ENCODE measurements around the gene MACROD2.
"Not testable (repeated sequence)": the region's sequence is repeated elsewhere in the genome, so short reads cannot be mapped to it uniquely, and the experiment has no call there.

MACROD2 gene

DNA sequence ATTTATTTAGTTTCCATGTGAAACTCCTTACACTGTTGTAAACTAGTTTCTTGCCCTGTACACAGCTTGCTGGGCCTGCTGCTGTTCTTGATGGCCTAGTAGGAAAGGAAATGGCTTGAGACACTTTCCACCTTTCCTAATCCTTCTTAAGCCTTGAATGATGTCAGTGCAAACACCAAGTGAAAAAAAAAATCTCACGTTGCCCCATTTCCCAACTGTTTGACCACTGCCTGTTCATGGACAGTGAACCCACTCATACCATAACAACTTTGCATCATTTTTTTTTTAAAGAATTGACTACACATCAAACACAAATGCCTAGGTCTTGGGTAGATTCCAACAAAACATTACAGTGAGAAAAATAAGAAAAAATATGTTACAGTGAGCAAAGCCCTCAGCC, 995.7 kb downstream of the MACROD2 start:
- no peak for DNase-seq (ENCODE audit: low read depth in 2 of 2)

DNA sequence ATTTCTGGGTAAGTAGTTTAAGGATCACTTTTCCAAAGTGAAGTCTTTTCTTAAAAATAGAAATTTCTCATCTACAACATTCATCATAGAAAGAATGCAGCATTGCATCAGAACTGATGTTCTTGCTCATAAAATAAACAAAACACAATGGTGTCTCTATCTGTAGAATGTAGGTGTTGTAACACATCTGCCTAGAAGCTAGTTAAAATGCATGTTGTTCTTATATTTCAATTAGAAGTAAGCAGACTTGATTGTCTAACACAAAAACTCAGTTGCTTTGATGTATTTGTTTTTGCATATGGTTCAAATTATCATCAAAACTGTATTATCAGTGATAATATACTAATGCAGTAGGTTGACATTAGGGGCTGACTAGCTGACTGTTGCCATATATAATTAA, 996.8 kb downstream of the MACROD2 start:
- DNase-seq (ENCODE audit: low read depth in 2 of 2), result no peak

DNA sequence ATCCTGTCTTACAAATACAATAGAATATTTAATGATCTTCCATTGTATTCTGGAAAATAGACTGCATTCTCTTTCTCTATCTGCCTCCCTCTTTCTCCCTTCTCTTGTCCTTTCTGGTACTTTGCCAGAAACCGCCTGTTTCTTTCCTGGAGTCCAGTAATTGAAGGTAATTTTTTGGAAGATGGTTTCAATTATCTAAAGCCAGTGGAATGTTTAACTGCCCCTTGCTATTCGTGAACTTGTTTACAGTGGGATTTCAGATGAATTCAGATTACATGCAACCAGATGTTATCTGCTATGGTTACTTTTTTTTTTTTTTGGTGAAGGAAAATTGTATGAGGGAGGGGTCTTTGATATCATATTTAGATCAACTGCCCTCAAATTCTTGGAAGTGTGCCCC, 997.6 kb downstream of the MACROD2 start:
- no peak for DNase-seq (ENCODE audit: low read depth in 2 of 2)

DNA sequence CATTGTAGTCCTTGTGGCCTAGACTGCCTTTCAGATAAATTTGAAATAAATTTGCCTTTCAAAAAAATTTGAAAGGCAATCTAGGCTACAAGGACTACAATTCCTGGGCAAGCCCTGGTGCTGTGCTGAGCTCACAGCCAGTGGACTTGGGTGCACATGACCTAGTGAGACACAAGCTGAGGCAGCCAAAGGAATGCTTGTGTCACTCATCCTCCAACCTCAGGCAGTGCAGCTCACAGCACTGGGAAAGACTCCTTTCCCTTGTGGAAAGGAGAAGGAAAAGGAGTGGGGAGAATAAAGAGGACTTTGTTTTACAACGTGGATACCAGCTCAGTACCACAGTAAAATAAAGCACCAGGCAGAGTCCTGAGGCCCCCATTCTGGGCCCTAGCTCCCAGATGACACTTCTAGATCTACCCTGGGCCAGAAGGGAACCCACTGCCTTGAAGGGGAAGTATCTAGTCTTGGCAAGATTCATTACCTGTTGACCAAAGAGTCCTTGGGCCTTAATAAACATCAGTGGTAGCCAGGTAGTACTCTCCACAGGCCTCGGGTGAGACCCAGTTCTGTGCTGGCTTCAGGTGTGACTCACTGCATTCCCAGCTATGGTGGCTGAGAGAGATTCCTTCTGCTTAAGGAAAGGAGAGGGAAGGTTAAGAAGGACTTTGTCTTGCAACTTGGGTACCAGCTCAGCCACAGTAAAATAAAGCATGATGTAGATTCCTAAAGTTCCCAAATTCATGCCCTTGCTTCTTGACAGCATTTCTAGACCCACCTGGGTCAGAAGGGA, 1001.8 kb downstream of the MACROD2 start:
- DNase-seq (ENCODE audit: low read depth in 2 of 2), result no peak

DNA sequence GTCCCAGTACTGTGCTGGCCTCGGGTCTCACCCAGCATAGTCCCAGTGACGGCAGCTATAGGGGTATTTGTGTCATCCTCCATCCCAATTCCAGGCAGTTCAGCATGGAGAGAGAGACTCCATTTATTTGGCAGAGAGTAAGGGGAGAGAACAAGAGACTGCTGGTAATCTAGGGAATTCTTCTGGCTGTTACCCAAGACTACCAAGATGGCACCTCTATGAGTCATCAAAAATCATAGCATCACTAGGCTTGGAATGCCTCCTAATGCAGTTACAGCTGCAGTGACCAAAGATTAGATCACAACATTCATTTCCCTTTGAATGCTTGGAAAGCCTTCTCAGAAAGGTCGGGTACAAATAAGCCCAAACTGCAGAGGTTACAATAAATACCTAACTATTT, 1002.5 kb downstream of the MACROD2 start:
- no peak for DNase-seq (ENCODE audit: low read depth in 2 of 2)

DNA sequence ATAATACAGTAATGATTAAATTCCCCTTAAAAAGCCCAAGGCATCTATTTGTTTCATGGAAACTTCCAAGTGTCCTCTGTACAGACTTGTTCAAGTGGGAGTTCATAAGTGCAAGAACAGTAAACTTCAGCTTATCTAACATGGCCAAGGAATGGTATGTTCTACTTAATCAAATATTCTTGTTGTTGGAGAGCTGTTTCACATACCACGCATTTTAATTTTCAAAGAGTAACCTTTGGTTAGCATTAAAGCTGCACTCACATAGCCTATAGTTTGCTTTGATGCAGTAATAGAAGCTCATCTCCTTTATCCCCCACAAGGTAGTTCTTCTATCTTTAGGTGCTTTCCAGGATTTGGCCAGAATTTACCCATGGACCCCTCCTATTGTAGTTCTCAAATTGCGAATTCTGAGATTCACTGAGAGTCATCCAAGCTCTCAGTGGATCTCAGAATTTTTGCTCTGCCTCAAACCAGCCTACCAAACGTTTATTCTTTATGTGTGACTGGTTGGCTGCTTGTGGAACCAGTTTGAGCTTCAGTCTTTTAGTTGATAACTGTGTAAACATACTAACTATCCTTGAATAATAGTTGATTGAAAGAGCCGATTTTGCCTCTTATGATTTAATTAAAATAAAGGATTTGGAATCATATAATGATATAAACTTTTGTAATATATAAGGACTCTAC, 1010.1 kb downstream of the MACROD2 start:
- no peak for DNase-seq (ENCODE audit: low read depth in 2 of 2)

DNA sequence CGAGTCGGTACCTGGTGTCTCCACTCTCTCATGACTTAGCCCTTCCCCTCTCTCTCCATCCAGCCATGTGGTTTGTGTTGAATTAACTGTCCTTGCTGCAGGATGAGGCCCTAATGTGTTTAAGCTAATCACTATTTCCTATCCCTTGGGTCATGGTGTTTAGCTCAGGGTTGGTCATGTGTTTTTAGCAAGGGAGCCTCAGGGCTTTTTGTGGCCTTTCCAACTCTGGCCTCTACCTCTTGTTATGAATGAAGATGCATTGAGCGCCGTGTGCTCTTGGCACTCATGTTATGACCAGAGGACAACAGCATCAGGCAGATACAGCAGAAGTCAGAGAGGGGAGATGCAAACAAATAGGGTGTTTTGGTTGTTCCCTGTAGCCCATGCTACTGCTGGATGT, 1016.3 kb downstream of the MACROD2 start:
- DNase-seq (ENCODE audit: low read depth in 2 of 2), result no peak

DNA sequence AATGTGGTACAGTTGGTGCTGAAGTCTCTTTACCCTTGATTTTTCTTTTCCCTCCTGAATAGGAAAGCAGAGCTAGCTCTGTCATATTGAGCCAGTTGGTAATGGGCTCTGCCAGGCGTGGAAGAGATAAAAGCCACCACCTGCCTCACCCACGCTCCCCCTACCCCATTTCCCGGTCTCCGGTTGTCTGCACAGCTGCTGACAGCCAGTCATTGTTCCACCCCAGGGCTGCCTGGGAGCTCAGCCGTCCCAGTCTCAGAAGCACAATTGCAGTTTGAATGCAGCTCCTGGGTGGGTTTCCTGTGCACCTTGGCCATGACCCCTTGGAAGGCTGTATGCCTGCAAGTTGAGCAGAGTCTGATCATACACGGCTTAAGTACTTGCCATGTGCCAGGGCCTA, 1017.2 kb downstream of the MACROD2 start:
- DNase-seq (ENCODE audit: low read depth in 2 of 2), result no peak

DNA sequence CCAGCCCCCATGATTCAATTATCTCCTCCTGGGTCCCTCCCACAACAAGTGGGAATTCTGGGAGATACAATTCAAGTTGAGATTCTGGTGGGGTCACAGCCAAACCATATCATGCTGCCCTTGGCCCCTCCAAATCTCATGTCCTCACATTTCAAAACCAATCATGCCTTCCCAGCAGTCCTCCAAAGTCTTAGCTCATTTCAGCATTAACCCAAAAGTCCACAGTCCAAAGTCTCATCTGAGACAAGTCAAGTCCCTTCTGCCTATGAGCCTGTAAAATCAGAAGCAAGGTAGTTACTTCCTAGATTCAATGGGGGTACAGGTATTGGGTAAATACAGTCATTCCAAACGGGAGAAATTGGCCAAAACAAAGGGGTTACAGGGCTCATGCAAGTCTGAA, 1021.6 kb downstream of the MACROD2 start:
- not testable (repeated sequence) for DNase-seq (ENCODE audit: low read depth in 2 of 2)

DNA sequence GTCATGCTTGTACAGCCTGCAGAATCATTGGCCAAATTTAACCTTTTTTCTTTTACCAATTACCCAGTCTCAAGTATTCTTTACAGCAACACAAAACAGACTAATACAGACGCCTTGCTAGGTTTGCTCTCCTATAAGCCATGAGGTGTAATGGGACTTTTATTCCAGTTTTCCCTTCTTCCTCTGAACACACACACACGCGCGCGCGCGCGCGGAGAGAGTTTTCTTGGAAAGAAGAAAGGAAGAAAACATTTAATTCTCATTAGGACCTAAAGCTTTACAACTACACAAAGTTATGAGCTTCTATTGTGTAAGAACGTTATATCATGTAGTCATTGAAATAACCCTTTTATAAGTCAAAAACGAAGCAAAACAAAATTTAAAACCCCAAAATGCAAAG, 1023.6 kb downstream of the MACROD2 start:
- no peak for DNase-seq (ENCODE audit: low read depth in 2 of 2)

DNA sequence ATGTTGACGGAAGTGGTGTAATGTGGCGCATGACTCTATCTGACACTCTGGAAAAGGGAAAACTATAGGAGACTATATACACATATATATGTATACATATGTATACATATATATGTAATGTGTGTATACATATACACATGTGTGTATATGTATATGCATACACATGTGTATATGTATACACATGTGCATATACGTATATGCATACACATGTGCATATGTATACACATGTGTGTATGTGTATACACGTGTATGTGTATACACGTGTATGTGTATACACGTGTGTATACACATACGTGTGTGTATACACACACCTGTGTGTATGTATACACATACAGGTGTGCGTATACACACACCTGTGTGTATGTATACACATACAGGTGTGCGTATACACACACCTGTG, 1025.5 kb downstream of the MACROD2 start:
- DNase-seq (ENCODE audit: low read depth in 2 of 2), result no peak

DNA sequence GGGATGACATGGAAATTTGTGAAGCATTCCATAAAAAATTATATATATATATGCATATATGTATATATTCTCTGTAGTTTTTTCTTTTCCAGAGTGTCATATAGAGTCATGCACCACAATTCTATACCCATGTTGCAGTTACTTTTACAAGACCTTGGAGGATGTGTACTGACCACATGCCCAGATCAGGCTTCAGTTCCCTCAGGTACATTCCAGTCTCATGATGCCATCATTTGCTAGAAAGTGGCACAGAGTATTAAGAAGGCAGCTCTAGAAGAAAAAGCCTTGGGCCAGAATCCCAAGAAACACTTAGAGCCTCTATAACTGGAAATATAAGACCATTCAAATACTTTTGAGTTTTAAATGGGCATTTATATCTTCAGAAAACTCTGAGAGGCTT, 1027.6 kb downstream of the MACROD2 start:
- no peak for DNase-seq (ENCODE audit: low read depth in 2 of 2)

DNA sequence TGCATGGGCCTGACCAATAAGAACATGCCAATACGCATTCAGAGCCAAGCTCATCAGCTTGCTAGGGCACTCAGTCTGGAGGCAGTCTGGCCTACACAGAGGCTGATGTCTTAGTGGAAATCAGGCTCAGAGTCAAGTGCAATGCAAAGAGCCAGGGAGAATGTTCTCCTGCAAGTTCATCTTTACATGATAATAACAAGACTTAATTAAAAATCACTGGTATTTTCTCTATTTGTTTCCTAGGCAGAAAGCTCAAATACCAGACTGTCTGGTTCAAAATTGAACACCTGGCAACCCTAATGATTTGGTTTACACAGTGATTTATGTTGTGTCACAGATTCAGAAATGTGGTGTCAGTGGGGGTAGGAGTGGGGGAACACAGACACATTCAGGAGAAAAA, 1031.4 kb downstream of the MACROD2 start:
- DNase-seq (ENCODE audit: low read depth in 2 of 2), result no peak

DNA sequence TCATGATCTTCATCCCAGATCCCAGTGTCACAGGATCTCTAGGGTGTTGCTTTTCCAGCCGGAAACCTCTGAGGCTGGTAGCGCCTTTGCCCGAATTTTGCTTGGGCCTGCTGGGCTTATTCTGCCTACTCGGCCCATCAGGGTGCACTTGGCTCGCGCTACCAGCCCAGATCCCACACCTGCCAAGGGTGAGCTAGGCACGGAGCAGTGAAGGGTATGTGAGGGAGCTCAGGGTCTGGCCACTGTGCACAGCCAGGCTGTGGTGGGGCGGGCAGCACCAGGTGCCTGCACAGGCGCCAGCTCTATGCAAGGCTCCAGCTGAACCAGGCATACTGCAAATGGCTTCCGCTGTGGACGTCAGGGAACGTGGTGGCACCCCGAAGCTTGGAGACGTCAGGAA, 1035.5 kb downstream of the MACROD2 start:
- DNase-seq (ENCODE audit: low read depth in 2 of 2), result no peak

DNA sequence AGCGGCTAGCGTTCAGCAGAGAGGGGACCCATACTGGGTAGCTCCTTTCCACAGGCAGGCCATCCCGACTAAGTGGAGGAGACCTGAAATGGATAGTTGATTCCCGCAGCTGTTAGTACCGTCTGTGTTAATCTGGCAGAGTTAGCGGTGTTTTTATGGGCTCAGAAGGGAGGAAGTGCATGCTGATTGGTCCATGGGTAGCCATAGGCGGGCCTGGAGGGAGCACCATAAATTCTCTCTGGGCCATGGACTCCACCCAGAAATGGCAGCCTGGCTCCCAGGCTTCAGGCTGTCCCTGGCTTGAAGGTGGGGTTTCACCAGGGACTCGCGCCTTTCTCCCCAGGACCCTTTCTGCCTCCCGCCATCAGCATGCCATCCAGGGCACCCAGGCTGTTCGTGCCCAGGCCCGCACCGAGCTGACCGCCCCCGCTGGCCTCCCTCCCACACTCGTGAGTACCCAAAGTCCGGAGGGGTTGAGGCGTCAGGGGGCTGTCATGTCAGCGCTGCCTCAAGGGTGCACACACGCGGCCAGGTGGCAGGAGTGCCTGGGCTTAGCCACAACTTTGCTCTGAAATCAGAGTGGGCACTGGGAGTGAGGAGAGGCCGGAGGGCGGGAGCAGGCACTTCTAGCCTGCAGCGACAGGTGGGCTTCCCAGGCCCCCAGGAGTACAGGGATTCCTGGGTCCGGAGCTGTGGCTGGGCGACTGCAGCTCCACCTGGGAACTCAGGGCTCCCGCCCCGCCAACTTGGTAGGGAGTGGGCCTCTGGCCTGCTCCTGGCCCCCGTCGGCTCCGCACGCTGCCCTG, 1036.4 kb downstream of the MACROD2 start:
- DNase-seq (ENCODE audit: low read depth in 2 of 2), result no peak

DNA sequence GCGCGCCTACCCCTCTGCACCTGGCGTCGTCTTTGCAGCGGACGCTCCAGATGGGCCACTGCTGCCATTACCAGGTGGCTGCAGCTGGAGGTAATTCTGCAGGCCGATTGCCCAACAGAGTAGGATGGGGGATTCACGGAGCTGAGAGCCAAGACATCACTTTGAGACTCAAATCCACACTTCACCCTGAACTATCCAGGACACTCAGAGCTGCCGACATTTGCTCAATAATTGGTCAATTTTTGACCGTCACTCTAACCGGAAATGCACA, 1037.0 kb downstream of the MACROD2 start:
- DNase-seq (ENCODE audit: low read depth in 2 of 2), result no peak

DNA sequence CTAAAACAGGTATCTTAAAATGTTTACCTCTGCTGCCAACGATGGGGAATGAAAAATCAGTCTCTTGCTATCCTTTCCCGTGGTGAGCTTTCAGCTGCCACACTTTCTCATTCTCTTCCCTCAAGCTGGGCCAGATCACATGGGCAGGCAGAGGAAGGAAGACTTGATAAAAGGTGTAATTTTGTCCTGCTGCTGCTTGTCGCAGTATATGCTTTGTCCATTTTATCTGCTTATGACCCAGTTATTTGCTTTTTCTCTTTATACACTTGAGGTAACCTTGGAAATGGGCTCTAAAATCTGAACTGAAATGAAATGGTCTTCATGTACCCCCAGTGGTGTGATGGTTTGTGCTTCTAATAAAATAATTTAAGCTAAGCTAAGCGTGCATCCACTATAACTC, 1038.0 kb downstream of the MACROD2 start:
- no peak for DNase-seq (ENCODE audit: low read depth in 2 of 2)

DNA sequence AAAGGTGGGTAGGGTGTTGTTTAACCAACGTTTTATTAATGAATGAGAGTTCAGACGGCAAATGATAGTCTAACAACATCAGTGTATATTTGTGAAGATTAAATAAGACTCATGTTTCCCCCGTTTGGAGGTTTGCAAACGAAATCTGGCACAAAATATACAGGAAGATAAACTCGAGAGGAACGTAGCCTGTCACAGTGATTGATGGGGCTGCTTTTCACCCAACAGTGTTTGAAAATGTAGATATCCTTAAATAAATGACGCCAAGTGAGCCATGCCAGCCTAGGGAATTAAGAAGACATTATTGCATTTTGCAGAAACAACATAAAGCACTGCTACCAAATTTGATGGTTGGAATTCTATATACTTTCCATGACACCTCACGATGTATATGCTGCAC, 1038.6 kb downstream of the MACROD2 start:
- no peak for DNase-seq (ENCODE audit: low read depth in 2 of 2)

DNA sequence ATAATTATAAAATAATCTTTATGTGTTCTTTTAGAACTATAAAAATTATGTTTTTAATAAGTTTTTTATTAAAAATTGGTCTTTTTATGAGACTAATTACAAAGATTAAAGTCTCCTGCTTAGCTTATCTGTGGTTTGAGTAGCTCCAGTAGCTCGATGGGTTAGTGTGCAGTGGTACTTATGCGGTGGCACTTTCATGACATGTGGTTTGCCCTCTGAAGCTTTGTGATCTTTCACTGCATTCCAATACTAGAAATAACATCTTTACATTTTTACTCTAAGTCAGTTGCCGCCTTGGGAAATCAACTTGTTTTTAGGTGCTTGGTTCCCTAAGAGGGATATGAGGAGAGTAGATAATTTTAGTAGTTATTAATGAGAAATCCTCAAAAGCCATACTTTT, 1041.6 kb downstream of the MACROD2 start:
- DNase-seq (ENCODE audit: low read depth in 2 of 2), result no peak

DNA sequence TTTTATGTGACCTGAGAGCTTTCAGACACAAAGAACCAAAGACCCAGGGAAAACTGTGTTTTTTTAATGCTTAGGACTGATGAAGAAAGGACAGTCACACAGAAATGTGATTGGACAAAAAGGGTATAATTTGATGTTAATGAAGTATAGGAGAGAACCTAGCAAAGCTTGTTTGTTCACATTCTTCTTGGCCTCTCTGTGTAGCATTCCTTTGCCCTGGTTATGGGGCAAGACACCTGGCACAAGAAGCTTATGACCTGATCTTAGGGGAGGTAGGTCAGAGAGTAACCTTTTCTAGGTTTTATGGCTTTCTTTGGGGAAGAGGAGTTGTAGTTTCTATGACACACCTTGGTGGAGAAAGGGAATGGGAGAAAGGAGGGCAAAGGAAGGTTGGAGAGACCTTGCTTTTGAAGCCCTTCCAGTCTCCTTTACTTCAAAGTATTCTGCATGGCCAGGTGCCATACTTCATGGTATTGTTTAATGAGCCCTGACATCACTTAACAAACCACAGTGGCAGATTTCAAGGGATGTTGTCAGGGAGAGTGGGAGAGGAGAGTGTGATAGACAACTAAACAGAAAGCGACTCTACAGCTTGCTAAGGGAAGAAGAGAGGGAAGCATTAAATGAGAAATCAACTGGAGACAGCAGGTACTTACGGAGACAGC, 1043.9 kb downstream of the MACROD2 start:
- no peak for DNase-seq (ENCODE audit: low read depth in 2 of 2)

DNA sequence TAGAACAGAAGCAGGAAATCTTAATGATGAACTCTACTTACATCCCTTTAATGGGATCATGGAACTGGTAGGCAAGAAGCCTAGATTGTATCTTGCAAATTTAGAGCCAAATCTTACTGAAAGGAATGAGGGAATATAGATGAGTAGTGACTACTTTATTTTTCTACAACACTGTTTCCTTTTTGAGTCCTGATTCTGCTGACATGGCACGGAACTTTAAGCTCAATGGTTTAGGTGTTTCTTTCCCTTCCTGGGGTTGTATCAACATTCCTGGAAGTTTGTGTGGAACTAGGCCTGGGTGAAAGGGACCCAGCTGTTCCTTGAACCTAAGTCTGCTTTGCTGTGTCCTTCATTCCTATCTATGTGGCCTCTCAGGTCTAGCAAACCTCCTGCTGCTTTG, 1047.4 kb downstream of the MACROD2 start:
- DNase-seq (ENCODE audit: low read depth in 2 of 2), result no peak

DNA sequence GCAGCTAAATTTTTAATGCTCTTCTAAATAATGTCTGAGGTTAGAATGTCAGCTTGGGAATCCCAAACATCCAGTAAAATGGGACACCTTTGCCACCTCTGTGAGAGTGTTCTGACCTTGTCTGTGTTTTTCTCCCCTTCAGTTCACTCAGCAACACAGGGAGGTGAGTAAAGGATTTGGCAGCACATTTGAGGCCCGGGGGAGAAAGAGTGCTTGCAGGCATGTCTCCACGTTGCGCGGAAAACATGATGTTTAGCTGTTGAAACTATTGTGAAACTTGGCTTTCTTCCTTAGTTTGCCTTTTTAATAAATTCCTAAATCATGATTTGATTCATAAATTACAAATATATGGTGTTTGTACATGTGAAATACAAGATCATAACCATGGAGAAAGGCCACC, 1049.9 kb downstream of the MACROD2 start:
- no peak for DNase-seq (ENCODE audit: low read depth in 2 of 2)

DNA sequence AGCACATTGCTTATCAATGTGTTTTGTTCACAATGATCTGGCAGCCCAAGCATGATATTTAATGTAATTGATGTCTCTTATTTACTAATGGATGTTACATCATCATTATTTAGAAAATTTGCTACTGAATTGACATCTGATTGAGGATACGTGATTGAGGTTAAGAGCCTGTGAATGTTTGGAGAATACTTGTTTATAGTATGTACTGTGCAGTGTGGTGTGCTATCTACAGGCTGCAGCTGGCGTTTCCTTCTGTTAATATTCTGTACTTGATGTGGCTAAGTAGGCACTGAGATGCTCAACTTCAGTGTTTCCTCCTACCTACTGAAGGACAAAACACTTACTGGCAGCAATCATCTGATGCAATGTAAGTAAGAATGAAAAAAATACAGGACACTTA, 1051.7 kb downstream of the MACROD2 start:
- no peak for DNase-seq (ENCODE audit: low read depth in 2 of 2)

Data from stimulated activated CD8-positive, alpha-beta memory T cell treated with anti-CD3 and anti-CD28 coated beads, Interleukin-2, amount 100 ng/mL, for 1 hour (primary cell).